ENCODE data around the gene IFIT3. TPM values are rescaled to one million over a fixed set of nuclear protein-coding genes. Genes with fewer than 3 reads are reported as not detected.
A peak's percentile ranks its signal among the peaks of the same experiment; 100 is the strongest.

The IFIT3 gene
- total RNA-seq, 2 donors from 2014 or later, result 5.4 to 10.3 TPM

- H3K27me3 Mint-ChIP-seq, result no peaks in the 10 kb centered on the region
- ATAC-seq, result no peak
These were observed 31.6 kb upstream of the IFIT3 start for GRCh38 chr10:89296220-89296648.

GRCh38 chr10:89297356-89297755, 30.4 kb upstream of the IFIT3 start:
- H3K9me3 ChIP-seq (ENCODE audit: control insufficient read depth, low read length, poor library complexity, severe bottlenecking), result no peaks in the 10 kb centered on the region
- no peak for ATAC-seq
- Mint-ChIP-seq H3K36me3 (ENCODE audit: low read depth) (no peaks in the 10 kb centered on the region), H3K27ac (no peak overlapping the region), H3K4me3 (no peak overlapping the region), H3K4me1 (peaks cover 10% of the 10 kb centered on the region), H3K27me3 (no peaks in the 10 kb centered on the region)
- no peak for DNase-seq

More at GRCh38 chr10:89296220-89296648, 31.6 kb upstream of the IFIT3 start:
- DNase-seq, result no peak
- H3K4me3 Mint-ChIP-seq, result no peak overlapping the region
- H3K27ac Mint-ChIP-seq, result no peak overlapping the region
- no peaks in the 10 kb centered on the region for H3K9me3 ChIP-seq (ENCODE audit: control insufficient read depth, low read length, poor library complexity, severe bottlenecking)
- H3K36me3 Mint-ChIP-seq (ENCODE audit: low read depth), result no peaks in the 10 kb centered on the region
- peaks cover 9% of the 10 kb centered on the region for H3K4me1 Mint-ChIP-seq

- DNase-seq, result no peak
- Mint-ChIP-seq H3K27me3 (no peaks in the 10 kb centered on the region), H3K4me3 (no peak overlapping the region), H3K4me1 (peaks cover 13% of the 10 kb centered on the region), H3K36me3 (ENCODE audit: low read depth) (no peaks in the 10 kb centered on the region), H3K27ac (no peak overlapping the region)
- no peak for ATAC-seq
- H3K9me3 ChIP-seq (ENCODE audit: control insufficient read depth, low read length, poor library complexity, severe bottlenecking), result no peaks in the 10 kb centered on the region
These were observed 30.0 kb upstream of the IFIT3 start for GRCh38 chr10:89297791-89298190.

GRCh38 chr10:89299031-89299430, 28.8 kb upstream of the IFIT3 start:
- H3K27me3 Mint-ChIP-seq, result no peaks in the 10 kb centered on the region
- H3K4me3 Mint-ChIP-seq, result no peak overlapping the region
- no peak overlapping the region for H3K27ac Mint-ChIP-seq
- DNase-seq (no peak), ATAC-seq (no peak)
- no peaks in the 10 kb centered on the region for H3K36me3 Mint-ChIP-seq (ENCODE audit: low read depth)
- peaks cover 22% of the 10 kb centered on the region for H3K4me1 Mint-ChIP-seq
- no peaks in the 10 kb centered on the region for H3K9me3 ChIP-seq (ENCODE audit: control insufficient read depth, low read length, poor library complexity, severe bottlenecking)

- Mint-ChIP-seq H3K4me3 (peak overlapping the region; percentile 90), H3K36me3 (ENCODE audit: low read depth) (peaks cover 3% of the 10 kb centered on the region), H3K27me3 (no peaks in the 10 kb centered on the region), H3K4me1 (peaks cover 27% of the 10 kb centered on the region), H3K27ac (peak overlapping the region; percentile 96)
- DNase-seq, result no peak
- peak; percentile 56 for ATAC-seq
- no peaks in the 10 kb centered on the region for H3K9me3 ChIP-seq (ENCODE audit: control insufficient read depth, low read length, poor library complexity, severe bottlenecking)
These were observed 26.6 kb upstream of the IFIT3 start for GRCh38 chr10:89301232-89301631.

- peaks cover 4% of the 10 kb centered on the region for H3K36me3 Mint-ChIP-seq (ENCODE audit: low read depth)
- H3K27ac Mint-ChIP-seq, result peak within 1 kb of the TSS; percentile 96
- peak in 1 of 3 donors; percentile 8 for DNase-seq
- H3K4me3 Mint-ChIP-seq, result peak within 1 kb of the TSS; percentile 90
- peak; percentile 82 for ATAC-seq
- peaks cover 27% of the 10 kb centered on the region for H3K4me1 Mint-ChIP-seq
- H3K27me3 Mint-ChIP-seq, result no peaks in the 10 kb centered on the region
- H3K9me3 ChIP-seq (ENCODE audit: control insufficient read depth, low read length, poor library complexity, severe bottlenecking), result no peaks in the 10 kb centered on the region
These were observed 25.9 kb upstream of the IFIT3 start, which contains the start of gene IFIT2 for GRCh38 chr10:89301721-89302445. TSS of gene IFIT2 (plus strand) at chr10:89302046. CDS start at chr10:89302124, 78 bp downstream.

- peaks cover 27% of the 10 kb centered on the region for H3K4me1 Mint-ChIP-seq
- no peak for ATAC-seq
- peaks cover 4% of the 10 kb centered on the region for H3K36me3 Mint-ChIP-seq (ENCODE audit: low read depth)
- H3K4me3 Mint-ChIP-seq, result peak overlapping the region; percentile 90
- no peaks in the 10 kb centered on the region for H3K9me3 ChIP-seq (ENCODE audit: control insufficient read depth, low read length, poor library complexity, severe bottlenecking)
- DNase-seq, result no peak
- peak overlapping the region; percentile 96 for H3K27ac Mint-ChIP-seq
- H3K27me3 Mint-ChIP-seq, result no peaks in the 10 kb centered on the region
These were observed 25.2 kb upstream of the IFIT3 start for GRCh38 chr10:89302625-89303024.

GRCh38 chr10:89303161-89303560, 24.6 kb upstream of the IFIT3 start:
- DNase-seq, result no peak
- H3K9me3 ChIP-seq (ENCODE audit: control insufficient read depth, low read length, poor library complexity, severe bottlenecking), result no peaks in the 10 kb centered on the region
- peak overlapping the region; percentile 96 for H3K27ac Mint-ChIP-seq
- no peaks in the 10 kb centered on the region for H3K27me3 Mint-ChIP-seq
- peak overlapping the region; percentile 90 for H3K4me3 Mint-ChIP-seq
- H3K36me3 Mint-ChIP-seq (ENCODE audit: low read depth), result peaks cover 4% of the 10 kb centered on the region
- ATAC-seq, result no peak
- H3K4me1 Mint-ChIP-seq, result peaks cover 27% of the 10 kb centered on the region

GRCh38 chr10:89304026-89304425, 23.8 kb upstream of the IFIT3 start:
- DNase-seq, result no peak
- H3K36me3 Mint-ChIP-seq (ENCODE audit: low read depth), result peaks cover 4% of the 10 kb centered on the region
- H3K9me3 ChIP-seq (ENCODE audit: control insufficient read depth, low read length, poor library complexity, severe bottlenecking), result peaks cover 3% of the 10 kb centered on the region
- no peaks in the 10 kb centered on the region for H3K27me3 Mint-ChIP-seq
- H3K27ac Mint-ChIP-seq, result peak overlapping the region; percentile 96
- no peak for ATAC-seq
- peaks cover 27% of the 10 kb centered on the region for H3K4me1 Mint-ChIP-seq
- peak overlapping the region; percentile 90 for H3K4me3 Mint-ChIP-seq

GRCh38 chr10:89304446-89304845, 23.4 kb upstream of the IFIT3 start:
- H3K9me3 ChIP-seq (ENCODE audit: control insufficient read depth, low read length, poor library complexity, severe bottlenecking), result peaks cover 3% of the 10 kb centered on the region
- H3K27me3 Mint-ChIP-seq, result no peaks in the 10 kb centered on the region
- peak overlapping the region; percentile 96 for H3K27ac Mint-ChIP-seq
- H3K4me3 Mint-ChIP-seq, result no peak overlapping the region
- ATAC-seq (no peak), DNase-seq (no peak)
- H3K36me3 Mint-ChIP-seq (ENCODE audit: low read depth), result peaks cover 7% of the 10 kb centered on the region
- H3K4me1 Mint-ChIP-seq, result peaks cover 27% of the 10 kb centered on the region

GRCh38 chr10:89304925-89305324, 22.9 kb upstream of the IFIT3 start:
- no peak for ATAC-seq
- H3K4me3 Mint-ChIP-seq, result no peak overlapping the region
- no peaks in the 10 kb centered on the region for H3K27me3 Mint-ChIP-seq
- DNase-seq, result no peak
- peaks cover 27% of the 10 kb centered on the region for H3K4me1 Mint-ChIP-seq
- peaks cover 7% of the 10 kb centered on the region for H3K36me3 Mint-ChIP-seq (ENCODE audit: low read depth)
- H3K27ac Mint-ChIP-seq, result no peak overlapping the region
- H3K9me3 ChIP-seq (ENCODE audit: control insufficient read depth, low read length, poor library complexity, severe bottlenecking), result peaks cover 3% of the 10 kb centered on the region

- H3K4me3 Mint-ChIP-seq, result no peak overlapping the region
- peaks cover 26% of the 10 kb centered on the region for H3K4me1 Mint-ChIP-seq
- ATAC-seq (no peak), DNase-seq (no peak)
- H3K27ac Mint-ChIP-seq, result no peak overlapping the region
- no peaks in the 10 kb centered on the region for H3K27me3 Mint-ChIP-seq
- H3K36me3 Mint-ChIP-seq (ENCODE audit: low read depth), result peaks cover 7% of the 10 kb centered on the region
- peaks cover 3% of the 10 kb centered on the region for H3K9me3 ChIP-seq (ENCODE audit: control insufficient read depth, low read length, poor library complexity, severe bottlenecking)
These were observed 21.9 kb upstream of the IFIT3 start for GRCh38 chr10:89305766-89306433.

GRCh38 chr10:89306434-89307268, 21.1 kb upstream of the IFIT3 start:
- Mint-ChIP-seq H3K4me1 (peaks cover 21% of the 10 kb centered on the region), H3K27ac (no peak overlapping the region), H3K36me3 (ENCODE audit: low read depth) (peaks cover 7% of the 10 kb centered on the region), H3K4me3 (no peak overlapping the region), H3K27me3 (no peaks in the 10 kb centered on the region)
- peaks cover 3% of the 10 kb centered on the region for H3K9me3 ChIP-seq (ENCODE audit: control insufficient read depth, low read length, poor library complexity, severe bottlenecking)
- ATAC-seq, result no peak
- no peak for DNase-seq
